GM12873 (cell line): Measurements from ENCODE around the gene SAP25.
A peak's percentile ranks its signal among the peaks of the same experiment; 100 is the strongest.

Source experiments
- TF ChIP-seq, protein P1 (sequence below): IDR thresholded peaks from 2 replicates; pipeline ENCODE4 v1.5.1; 2012; ENCODE audit warnings: low read depth, mild to moderate bottlenecking, moderate library complexity, low read length, control low read depth; ENCODE audit not compliant: insufficient read depth; ENCODE audit errors: missing control alignments

SAP25 gene

GRCh38 chr7:100603726-100604027 lies 30.0 kb upstream of the SAP25 start:
- TF ChIP-seq, protein P1, sequence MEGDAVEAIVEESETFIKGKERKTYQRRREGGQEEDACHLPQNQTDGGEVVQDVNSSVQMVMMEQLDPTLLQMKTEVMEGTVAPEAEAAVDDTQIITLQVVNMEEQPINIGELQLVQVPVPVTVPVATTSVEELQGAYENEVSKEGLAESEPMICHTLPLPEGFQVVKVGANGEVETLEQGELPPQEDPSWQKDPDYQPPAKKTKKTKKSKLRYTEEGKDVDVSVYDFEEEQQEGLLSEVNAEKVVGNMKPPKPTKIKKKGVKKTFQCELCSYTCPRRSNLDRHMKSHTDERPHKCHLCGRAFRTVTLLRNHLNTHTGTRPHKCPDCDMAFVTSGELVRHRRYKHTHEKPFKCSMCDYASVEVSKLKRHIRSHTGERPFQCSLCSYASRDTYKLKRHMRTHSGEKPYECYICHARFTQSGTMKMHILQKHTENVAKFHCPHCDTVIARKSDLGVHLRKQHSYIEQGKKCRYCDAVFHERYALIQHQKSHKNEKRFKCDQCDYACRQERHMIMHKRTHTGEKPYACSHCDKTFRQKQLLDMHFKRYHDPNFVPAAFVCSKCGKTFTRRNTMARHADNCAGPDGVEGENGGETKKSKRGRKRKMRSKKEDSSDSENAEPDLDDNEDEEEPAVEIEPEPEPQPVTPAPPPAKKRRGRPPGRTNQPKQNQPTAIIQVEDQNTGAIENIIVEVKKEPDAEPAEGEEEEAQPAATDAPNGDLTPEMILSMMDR: no peak

DNA sequence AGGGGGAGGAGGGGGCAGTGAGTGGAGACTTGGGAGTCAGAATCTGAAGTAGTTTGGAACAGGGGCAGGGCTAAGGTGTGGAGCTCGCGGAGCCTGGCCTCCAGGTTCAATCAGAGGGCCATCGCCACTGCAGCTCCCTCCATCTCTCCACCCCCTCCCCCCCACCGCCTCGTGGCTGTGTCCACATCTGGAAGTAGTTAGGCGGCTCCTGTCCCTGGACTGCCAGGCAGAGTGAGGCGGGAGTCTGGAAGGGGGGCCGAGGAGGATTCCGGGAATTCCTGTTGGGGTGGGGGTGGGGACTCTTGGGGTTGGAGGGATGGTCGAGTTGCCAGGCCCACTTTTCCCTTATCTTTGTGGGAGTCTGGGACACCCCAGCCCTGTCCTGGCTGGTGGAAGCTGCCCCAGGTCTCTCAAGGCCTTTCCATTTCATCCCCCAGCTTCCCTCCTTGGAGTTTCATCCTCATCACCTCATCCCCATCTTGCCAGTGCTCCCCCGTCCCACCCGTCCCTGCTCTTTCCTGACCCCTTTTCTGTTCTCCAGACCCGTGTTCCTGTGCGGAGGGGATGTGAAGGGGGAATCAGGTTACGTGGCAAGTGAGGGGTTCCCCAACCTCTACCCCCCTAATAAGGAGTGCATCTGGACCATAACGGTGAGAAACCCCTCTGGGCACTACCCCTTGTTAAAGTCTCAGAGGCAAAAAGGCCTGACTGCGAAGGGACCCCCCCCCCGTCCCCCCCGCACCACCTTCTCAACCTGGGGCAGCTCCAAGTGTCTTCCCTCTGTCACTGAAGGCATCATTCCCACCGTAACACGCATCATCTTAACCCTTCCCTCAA lies 29.4 kb upstream of the SAP25 start:
- TF ChIP-seq, protein P1: no peak

DNA sequence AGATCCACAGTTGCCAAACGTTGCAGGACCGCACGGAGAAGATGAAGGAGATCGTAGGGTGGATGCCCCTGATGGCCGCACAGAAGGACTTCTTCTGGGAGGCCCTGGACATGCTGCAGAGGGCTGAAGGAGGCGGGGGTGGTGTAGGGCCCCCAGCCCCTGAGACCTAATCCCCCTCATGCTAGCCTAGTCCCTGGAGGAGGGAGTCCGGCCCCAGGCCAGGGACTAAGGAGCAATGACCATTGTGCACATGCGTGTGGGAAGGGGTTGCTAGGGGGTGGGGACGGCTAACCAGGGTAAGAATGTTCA lies 27.0 kb upstream of the SAP25 start:
- TF ChIP-seq, protein P1: no peak

GRCh38 chr7:100599911-100600729 lies 26.4 kb upstream of the SAP25 start:
- TF ChIP-seq, protein P1: peak; percentile 27

DNA sequence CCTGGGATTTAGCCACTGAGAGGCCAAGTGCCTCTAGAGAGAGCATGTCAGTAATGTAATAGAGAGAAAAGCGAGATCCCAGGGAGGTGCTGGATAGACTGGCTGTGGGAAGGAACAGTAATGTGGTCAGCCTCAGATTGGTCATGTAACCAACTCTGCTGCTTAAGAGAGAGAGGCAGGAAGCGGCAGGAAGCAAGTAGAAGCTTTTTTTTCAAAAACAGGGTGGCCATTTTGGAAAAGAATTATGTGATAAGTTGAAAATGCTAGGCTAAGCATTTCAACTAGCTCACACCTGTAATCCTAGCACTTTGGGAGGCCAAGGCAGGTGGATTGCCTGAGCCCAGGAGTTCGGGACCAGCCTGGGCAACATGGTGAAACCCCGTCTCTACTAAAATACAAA lies 24.7 kb upstream of the SAP25 start:
- TF ChIP-seq, protein P1: no peak

- TF ChIP-seq, protein P1: no peak
Measured at GRCh38 chr7:100595188-100595587, 21.5 kb upstream of the SAP25 start.

DNA sequence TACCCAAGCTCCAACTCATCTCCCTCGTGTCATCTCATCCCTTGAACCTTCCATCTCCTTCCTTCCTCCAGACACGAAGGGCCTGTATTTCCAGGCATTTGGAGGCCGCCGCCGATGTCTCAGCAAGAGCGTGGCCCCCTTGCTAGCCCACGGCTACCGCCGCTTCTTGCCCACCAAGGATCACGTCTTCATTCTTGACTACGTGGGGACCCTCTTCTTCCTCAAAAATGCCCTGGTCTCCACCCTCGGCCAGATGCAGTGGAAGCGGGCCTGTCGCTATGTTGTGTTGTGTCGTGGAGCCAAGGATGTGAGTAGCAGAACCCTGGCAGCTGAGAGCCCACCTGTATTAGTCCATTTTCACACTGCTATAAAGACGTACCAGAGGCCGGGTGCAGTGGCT lies 17.9 kb upstream of the SAP25 start:
- TF ChIP-seq, protein P1: no peak
